ENCODE results near the gene AUTS2.

AUTS2 gene

GRCh38 chr7:70618020-70618551, 1019.8 kb downstream of the AUTS2 start:
- no peak for DNase-seq (ENCODE audit: low spot score)
- TF ChIP-seq, protein P1, sequence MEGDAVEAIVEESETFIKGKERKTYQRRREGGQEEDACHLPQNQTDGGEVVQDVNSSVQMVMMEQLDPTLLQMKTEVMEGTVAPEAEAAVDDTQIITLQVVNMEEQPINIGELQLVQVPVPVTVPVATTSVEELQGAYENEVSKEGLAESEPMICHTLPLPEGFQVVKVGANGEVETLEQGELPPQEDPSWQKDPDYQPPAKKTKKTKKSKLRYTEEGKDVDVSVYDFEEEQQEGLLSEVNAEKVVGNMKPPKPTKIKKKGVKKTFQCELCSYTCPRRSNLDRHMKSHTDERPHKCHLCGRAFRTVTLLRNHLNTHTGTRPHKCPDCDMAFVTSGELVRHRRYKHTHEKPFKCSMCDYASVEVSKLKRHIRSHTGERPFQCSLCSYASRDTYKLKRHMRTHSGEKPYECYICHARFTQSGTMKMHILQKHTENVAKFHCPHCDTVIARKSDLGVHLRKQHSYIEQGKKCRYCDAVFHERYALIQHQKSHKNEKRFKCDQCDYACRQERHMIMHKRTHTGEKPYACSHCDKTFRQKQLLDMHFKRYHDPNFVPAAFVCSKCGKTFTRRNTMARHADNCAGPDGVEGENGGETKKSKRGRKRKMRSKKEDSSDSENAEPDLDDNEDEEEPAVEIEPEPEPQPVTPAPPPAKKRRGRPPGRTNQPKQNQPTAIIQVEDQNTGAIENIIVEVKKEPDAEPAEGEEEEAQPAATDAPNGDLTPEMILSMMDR (IDR thresholded peaks at IDR 0.05; ENCODE audit: extremely low read depth, missing control alignments) = no peak

DNA sequence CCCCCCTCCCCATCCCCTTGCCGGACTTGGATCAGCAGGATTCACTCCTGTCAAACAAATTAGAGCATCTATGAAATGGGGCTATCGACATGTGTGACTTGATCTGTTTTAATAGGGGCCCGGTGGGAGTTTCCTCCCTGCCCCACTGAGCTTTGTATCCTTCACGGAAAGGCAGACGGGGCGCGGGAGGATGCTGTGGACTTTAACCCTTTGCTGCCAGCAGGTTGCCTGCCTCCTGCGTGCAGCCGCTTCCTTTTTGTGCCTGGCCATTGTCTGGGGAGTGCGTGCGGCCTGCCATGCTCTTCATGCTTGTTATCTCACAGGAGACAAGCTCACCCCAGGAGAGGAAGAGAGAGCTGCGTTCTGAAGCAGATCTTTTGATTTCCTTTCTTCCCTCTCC, 1020.9 kb downstream of the AUTS2 start:
- TF ChIP-seq, protein P1 (IDR thresholded peaks at IDR 0.05; ENCODE audit: extremely low read depth, missing control alignments) = no peak
- DNase-seq (ENCODE audit: low spot score) = no peak

GRCh38 chr7:70619659-70620058, 1021.4 kb downstream of the AUTS2 start:
- no peak for DNase-seq (ENCODE audit: low spot score)
- TF ChIP-seq, protein P1 (IDR thresholded peaks at IDR 0.05; ENCODE audit: extremely low read depth, missing control alignments) = no peak

DNA sequence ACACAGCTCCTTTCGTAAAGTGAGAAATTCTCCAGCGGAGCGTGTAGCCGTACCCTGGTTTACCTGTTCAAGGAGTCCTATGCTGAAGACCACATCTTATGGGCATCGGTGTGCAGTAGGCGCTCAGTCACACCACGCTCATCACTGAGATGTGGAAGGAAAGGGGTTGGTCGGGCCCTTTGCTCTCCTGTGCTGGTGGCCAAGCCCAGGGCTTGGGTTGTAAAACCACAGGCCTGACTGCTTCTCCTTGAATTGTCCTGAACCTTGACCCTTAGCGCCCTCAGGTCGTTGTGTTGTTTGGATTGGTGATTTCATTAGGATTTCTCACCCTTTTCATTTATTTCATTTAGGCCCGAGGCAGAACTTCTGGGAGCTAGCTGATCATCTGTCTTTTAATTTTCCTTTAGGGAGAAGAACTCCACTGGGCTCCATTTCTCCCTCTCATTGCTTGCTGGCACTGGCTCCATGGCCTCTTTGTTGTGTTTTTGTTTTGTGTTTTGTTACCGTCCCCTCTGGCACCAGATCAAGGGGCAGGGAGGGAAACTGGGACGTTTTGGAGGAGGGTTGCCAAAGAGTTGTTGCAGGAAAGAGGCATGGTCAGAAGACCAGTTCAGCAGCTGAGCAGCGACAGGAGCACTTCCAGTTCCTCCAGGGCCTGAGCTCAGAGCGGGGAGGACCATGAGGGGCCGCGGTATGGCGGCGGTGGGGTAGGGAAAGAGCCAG, 1022.2 kb downstream of the AUTS2 start:
- no peak for DNase-seq (ENCODE audit: low spot score)
- TF ChIP-seq, protein P1 (IDR thresholded peaks at IDR 0.05; ENCODE audit: extremely low read depth, missing control alignments) = no peak

DNA sequence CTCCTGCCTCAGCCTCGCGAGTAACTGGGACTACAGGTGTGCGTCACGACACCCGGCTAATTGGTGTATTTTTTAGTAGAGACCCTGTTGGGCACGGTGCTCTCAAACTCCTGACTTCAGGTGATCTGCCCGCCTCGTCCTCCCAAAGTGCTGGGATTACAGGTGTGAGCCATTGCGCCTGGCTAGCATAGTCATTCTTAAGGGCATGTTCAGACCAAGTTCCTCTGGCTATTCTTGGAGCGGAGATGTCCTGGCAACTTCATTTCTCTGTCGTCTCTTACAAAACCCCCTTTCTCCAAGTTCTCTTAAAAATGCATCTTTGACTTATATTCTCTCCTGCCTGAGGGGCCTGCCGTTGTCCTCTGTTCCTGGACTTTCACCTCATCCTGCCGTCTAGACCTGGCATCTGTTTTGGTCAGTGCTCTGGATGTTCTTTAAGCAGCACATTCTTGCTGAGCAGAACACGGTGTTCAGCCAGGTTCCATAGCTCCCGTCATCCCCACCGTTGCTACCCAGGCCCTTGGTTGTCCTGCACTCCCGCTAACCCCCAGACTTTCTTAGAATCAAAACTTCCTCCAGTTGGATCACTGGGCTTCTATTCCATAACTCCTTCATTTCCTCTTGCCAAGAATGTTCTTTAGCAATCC, 1023.8 kb downstream of the AUTS2 start:
- TF ChIP-seq, protein P1 (IDR thresholded peaks at IDR 0.05; ENCODE audit: extremely low read depth, missing control alignments) = no peak
- DNase-seq (ENCODE audit: low spot score) = no peak

DNA sequence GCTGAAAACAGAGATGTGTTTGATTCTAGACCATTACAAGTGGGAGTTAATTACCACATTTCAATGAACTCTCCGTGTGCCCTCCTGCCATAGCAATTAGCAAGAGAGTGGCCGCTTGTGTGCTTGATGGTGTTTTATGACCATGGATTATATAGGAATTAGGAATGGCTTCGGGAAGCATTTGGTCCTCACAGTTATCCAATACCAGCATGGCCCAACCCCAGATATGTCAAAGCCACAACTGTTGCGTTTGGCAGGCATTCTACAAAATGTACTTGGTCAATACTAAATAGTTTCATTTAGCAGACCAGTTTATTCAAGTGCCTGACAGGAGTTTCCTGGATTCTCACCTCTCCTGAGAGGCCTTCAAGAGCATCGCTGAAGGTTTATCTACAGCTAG, 1024.7 kb downstream of the AUTS2 start:
- DNase-seq (ENCODE audit: low spot score) = no peak
- TF ChIP-seq, protein P1 (IDR thresholded peaks at IDR 0.05; ENCODE audit: extremely low read depth, missing control alignments) = no peak

DNA sequence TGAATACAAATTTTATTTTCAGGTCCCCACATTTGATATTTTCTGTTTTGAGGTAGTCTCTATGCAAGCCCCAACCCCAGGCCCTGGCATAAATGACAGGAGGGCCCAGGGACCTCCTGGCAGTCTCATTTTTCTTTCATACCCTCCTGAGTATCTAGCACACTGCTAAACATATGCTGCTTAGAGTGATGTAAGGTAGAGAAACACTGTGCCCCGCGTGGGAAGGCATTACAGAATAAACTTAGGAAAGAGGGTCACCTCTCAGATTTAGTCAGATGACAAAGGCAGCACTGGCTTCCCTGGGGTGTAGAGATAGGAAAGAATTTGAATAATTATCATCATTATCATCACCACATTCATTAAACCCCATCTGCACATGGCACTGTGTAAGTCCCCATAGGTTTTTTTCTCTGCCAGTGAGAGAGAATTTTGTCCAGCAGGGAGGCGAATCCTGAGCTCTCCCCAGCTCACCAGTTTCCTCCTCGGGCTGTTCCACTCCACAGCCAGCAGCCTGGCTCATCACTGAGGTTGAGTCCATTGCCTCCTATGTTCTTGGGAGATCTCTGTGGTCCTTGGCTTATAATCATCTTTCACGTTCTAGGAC, 1026.3 kb downstream of the AUTS2 start:
- TF ChIP-seq, protein P1 (IDR thresholded peaks at IDR 0.05; ENCODE audit: extremely low read depth, missing control alignments) = no peak
- no peak for DNase-seq (ENCODE audit: low spot score)
